ENCODE results near the gene AURKAIP1.

DNA sequence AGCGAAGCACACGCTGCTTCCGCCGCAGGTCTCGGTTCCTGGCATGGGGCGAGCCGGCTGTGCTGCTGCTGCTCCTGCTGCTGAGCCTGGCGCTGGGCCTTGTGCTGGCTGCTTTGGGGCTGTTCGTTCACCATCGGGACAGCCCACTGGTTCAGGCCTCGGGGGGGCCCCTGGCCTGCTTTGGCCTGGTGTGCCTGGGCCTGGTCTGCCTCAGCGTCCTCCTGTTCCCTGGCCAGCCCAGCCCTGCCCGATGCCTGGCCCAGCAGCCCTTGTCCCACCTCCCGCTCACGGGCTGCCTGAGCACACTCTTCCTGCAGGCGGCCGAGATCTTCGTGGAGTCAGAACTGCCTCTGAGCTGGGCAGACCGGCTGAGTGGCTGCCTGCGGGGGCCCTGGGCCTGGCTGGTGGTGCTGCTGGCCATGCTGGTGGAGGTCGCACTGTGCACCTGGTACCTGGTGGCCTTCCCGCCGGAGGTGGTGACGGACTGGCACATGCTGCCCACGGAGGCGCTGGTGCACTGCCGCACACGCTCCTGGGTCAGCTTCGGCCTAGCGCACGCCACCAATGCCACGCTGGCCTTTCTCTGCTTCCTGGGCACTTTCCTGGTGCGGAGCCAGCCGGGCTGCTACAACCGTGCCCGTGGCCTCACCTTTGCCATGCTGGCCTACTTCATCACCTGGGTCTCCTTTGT, 41.3 kb downstream of the AURKAIP1 start:
- no peak for TF ChIP-seq CTCF (optimal IDR thresholded peaks at IDR 0.05 in 1 of 3, IDR thresholded peaks at IDR 0.05 in 1 of 3, conservative IDR thresholded peaks at IDR 0.05 in 1 of 3; ENCODE audit: extremely low read depth in 1 of 3, insufficient read depth in 2 of 3, low read length in 3 of 3)
- TF ChIP-seq EZH2 (IDR thresholded peaks at IDR 0.05; ENCODE audit: low read length): no peak

All from keratinocyte (primary cell).